ENCODE measurements around the gene SUSD6. TPM values are rescaled to one million over a fixed set of nuclear protein-coding genes. Genes with fewer than 3 reads are reported as not detected.

SUSD6 gene
- total and polyA plus RNA-seq, 9 of the 15 experiments (the other 6 are each of a cell fraction or from before 2014, with no cell fraction given) = 2.9 to 20.7 (median 5.6) TPM

GRCh38 chr14:69567563-69567962 is 43.8 kb upstream of the SUSD6 start:
- no TSS peak for BruUV-seq (replicated peaks)
- no peaks in the 10 kb centered on the region for H3K79me2 ChIP-seq (ENCODE audit: control insufficient read depth, insufficient read depth, low read length)
- ChIA-PET CTCF (ENCODE audit: low intra/inter-chr PET ratio) (no interaction called here), POLR2A (no interaction called here)
- H3K9ac ChIP-seq (ENCODE audit: insufficient read depth in 1 of 2, low read depth in 2 of 2, low read length in 2 of 2) = no peak overlapping the region
- no peaks in the 10 kb centered on the region for H3K9me3 ChIP-seq (replicated peaks; ENCODE audit: control insufficient read depth, insufficient read depth, low read depth, low read length)
- no peaks in the 10 kb centered on the region for H3K9me1 ChIP-seq (ENCODE audit: control insufficient read depth, insufficient read depth, low read length)
- intact Hi-C loops (cut with micrococcal nuclease) (no loop called here), in situ Hi-C loops (cut with MboI) (loop anchor here (25.0 kb wide), 1 partner anchor 470 kb away; no protein-coding TSS in a partner anchor)
- peaks cover 0 to 10% of the 10 kb centered on the region in 2 experiments; a peak in 2 of 5 replicates for H3K4me1 ChIP-seq (replicated peaks in 1 of 2; ENCODE audit: control insufficient read depth in 2 of 2, insufficient read depth in 2 of 2, low read length in 2 of 2)
- no peak overlapping the region for H3K4me2 ChIP-seq (ENCODE audit: insufficient read depth, low read length)
- H4K20me1 ChIP-seq (replicated peaks; ENCODE audit: control insufficient read depth, insufficient read depth, low read length) = no peaks in the 10 kb centered on the region
- peaks cover 5 to 31% of the 10 kb centered on the region in 2 experiments; a peak in 3 of 5 replicates for H3K27me3 ChIP-seq (ENCODE audit: control insufficient read depth in 2 of 2, insufficient read depth in 2 of 2, low read length in 2 of 2)
- H3K4me3 ChIP-seq = no peak overlapping the region
- FAIRE-seq (no peak), ATAC-seq (no peak), DNase-seq (ENCODE audit: extremely low read depth in 1 of 4, low spot score in 3 of 4) (no peak)
- TF ChIP-seq STAT5B (CRISPR knock-in tag; IDR thresholded peaks at IDR 0.05) = no peak
- no peak for TF ChIP-seq PCBP2 (IDR thresholded peaks at IDR 0.05; ENCODE audit: low read depth, low read length, poor library complexity, severe bottlenecking)
- TF ChIP-seq ARID1B (IDR thresholded peaks at IDR 0.05) = no peak
- peak; percentile 33 for TF ChIP-seq REST (IDR thresholded peaks at IDR 0.05; ENCODE audit: borderline replicate concordance)
- TF ChIP-seq REST (CRISPR knock-in tag; IDR thresholded peaks at IDR 0.05; ENCODE audit: low read depth) = no peak
- TF ChIP-seq PHB2 (IDR thresholded peaks at IDR 0.05; ENCODE audit: low read depth) = no peak
- no peak for TF ChIP-seq ZNF280A (IDR thresholded peaks at IDR 0.05; ENCODE audit: low read depth, partially characterized antibody)
- no peak overlapping the region for H3K27ac ChIP-seq (ENCODE audit: extremely low read depth, low read depth, low read length)
- no peaks in the 10 kb centered on the region for H3K36me3 ChIP-seq (ENCODE audit: control insufficient read depth, insufficient read depth, low read length)
- 0% methylated on average over 5 of the region's 5 CpGs for WGBS (ENCODE audit: insufficient coverage, low coverage, missing lambda C conversion rate)
- H2AFZ ChIP-seq (ENCODE audit: low read depth, low read length) = no peak overlapping the region
